NAMALWA (cell line): ENCODE measurements around the gene GLT8D2.
"Not testable (repeated sequence)": the region's sequence is repeated elsewhere in the genome, so short reads cannot be mapped to it uniquely, and the experiment has no call there.

ENCODE experiments used
- DNase-seq: peaks from one replicate; pipeline ENCODE4 v3.0.0-alpha.2; 2015; ENCODE audit warnings: low spot score

Gene GLT8D2

DNA sequence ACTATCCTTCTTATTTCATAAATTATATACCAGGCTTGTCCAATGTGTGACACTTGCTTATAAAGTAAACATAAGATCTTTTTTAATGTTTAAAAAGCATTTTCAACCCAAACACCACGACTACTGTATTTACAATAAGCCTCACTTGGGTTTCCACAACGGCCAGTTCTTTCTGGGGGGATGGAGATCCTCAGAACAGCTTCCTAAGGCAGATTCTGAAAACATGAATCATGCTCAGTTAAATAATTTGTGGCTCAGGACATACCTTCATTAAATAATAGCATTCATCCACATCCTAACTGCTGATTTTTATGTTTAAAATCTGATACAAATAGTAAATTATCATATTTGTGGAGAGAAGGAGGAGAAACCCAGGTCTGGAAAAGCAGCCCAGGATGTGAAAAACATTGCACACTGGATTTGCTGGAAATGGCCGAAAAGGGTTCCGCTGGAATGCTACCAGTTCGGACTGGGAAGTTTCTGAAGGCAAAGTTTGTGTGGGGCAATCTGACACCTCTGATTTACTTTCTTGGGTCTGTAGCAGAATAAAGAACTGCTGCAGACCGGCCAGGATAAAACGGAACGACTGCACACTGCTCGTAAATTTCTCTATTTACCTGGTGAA is 597 bp downstream of the GLT8D2 start:
- DNase-seq = no peak

- no peak for DNase-seq
Observed at GRCh38 chr12:104048811-104049210, 1.2 kb downstream of the GLT8D2 start.

- no peak for DNase-seq
Observed at GRCh38 chr12:104048162-104048561, 1.8 kb downstream of the GLT8D2 start.

GRCh38 chr12:104046306-104046705 is 3.7 kb downstream of the GLT8D2 start:
- DNase-seq = no peak

DNA sequence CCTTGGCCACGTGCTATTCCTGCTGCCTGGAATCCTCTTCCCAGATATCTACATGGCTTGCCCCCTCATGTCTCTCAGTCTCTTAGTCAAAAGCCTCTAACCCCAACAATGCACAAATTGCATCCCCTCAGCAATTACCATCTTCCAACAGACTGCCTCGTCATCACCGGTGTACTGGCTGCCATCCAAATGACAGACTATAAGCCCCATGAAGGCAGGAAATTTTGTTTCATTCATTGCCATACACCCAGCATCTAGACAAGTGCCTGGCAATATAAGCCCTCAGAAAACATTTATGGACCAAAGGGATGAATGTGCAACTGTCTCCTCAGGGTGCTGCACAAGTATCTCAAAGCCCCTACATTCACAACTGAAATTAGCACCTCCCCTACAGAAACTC is 5.8 kb downstream of the GLT8D2 start:
- DNase-seq = no peak

DNA sequence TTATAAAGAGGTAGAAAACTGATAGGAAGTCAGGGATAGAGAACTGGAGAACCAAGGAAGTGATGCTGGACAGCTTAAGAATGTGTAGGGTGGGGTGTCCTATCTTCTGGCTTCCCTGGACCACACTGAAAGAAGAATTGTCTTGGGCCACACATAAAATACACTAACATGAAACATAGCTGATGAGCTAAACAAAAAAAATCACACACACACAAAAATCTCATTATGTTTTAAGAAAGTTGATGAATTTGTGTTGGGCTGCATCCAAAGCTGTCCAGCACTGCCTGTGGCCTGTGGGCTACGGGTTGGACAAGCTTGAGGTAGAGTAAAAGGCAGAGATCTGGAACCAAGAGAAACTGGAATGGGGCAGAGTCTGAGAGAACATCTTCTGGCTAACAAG is 7.4 kb downstream of the GLT8D2 start:
- DNase-seq = no peak

DNA sequence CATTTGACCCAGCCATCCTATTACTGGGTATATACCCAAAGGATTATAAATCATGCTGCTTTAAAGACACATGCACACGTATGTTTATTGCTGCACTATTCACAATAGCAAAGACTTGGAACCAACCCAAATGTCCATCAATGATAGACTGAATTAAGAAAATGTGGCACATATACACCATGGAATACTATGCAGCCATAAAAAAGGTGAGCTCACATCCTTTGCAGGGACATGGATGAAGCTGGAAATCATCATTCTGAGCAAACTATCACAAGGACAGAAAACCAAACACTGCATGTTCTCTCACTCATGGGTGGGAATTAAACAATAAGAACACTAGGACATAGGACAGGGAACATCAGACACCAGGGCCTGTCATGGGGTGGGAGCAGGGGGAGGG is 10.2 kb downstream of the GLT8D2 start:
- not testable (repeated sequence) for DNase-seq

DNA sequence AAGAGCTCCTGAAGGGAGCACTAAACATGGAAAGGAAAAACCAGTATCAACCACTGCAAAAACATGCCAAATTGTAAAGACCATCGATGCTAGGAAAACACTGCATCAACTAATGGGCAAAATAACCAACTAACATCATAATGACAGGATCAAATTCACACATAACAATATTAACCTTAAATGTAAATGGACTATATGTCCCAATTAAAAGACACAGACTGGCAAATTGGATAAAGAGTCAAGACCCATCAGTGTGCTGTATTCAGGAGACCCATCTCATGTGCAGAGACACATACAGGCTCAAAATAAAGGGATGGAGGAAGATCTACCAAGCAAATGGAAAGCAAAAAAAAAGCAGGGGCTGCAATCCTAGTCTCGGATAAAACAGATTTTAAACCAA is 13.8 kb downstream of the GLT8D2 start:
- DNase-seq = not testable (repeated sequence)

DNA sequence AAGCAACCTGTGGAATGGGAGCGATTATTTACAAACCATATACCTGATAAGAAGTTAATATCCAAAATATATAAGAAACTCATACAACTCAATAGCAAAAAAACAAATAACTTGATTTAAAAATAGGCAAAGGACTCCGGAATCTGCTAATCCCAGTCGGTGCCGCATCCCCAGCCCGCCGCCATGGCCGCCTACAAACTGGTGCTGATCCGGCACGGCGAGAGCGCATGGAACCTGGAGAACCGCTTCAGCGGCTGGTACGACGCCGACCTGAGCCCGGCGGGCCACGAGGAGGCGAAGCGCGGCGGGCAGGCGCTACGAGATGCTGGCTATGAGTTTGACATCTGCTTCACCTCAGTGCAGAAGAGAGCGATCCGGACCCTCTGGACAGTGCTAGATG is 19.4 kb downstream of the GLT8D2 start:
- not testable (repeated sequence) for DNase-seq

DNA sequence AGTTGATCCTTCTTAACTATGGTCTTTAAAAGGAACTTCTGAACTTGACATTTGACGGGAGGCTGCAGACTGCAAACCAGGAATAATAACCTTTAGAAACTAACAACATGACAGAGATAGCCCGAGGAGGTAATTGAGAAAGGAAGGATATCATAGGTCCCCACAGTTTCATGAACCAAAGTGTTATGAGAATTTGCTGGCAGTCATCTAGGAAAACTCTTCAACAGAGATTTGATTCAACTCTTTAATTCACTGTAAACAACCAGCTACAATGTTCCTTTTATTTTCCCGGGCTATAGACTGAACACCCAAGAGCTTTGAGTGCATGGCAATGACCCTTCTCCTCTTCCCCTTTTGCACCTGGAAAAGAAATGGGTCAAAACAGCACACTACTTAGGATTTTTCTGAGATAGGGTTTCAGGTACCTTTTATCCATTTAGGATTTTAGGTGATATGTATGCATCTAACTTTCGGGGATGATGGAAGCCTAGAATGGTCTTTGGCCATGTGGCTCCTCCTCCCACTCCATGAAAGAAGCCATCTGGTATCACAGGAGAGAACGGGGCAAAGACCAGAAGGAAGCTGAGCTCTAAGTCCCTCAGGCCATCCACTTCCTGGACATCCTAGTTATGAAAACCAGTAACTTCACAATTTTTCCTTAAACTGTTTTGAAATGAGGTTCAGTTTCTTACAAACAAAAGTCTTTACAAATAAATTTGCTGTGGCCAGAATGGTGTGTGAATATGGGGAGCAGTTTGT is 23.0 kb downstream of the GLT8D2 start:
- no peak for DNase-seq

- no peak for DNase-seq
Observed at GRCh38 chr12:104025771-104026170, 24.2 kb downstream of the GLT8D2 start.

DNA sequence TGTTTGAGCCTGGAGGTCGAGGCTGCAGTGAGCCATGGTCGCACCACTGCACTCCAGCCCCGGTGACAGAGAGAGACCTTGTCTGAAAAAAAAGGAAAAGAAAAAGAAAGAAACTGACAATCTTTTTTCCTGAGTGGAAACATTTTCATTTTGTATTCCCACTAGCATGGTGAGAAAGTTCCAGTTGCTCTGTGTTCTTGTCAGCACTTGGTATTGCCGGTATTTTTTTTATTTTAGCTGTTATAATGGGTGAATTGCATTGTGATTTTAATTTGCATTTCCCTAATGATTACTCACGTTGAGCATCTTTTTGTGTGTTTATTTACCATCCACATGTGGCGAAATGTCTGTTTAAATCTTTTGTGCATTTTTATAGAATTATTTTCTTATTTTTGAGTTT is 25.6 kb downstream of the GLT8D2 start:
- no peak for DNase-seq

GRCh38 chr12:104023710-104024109 is 26.3 kb downstream of the GLT8D2 start:
- DNase-seq = no peak

DNA sequence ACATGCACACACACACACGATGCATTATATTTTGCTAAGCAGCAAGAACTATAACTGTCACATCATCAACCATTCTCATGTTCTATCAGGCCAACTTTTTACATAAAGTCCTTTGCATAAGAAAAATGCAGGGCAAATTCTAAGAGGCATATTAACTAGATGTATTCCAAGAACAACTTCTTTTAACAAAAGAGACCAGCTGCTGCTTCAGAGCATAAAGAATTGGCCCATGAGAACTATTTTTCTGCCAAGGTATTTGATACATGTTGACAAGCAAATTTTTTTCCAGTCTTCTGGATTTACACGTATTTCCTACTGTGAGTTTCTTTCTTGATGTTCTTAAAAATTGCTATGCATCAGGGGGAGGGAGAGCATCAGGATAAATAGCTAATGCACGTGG is 27.2 kb downstream of the GLT8D2 start:
- DNase-seq = no peak

DNA sequence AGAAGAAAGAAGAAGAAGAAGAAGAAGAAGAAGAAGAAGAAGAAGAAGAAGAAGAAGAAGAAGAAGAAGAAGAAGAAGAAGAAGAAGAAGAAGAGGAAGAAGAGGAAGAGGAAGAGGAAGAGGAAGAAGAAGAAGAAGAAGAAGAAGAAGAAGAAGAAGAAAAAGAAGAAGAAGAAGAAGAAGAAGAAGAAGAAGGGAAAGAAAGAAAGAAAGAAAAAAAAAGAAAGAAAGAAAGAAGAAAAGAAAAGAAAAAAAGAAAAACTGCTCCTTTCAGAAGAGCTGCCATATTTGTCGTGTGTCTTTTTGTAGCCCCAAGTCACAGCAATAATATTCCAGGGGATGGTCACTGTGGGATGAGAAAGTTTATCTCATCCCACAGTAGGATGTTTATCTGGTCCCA is 28.1 kb downstream of the GLT8D2 start:
- not testable (repeated sequence) for DNase-seq

DNA sequence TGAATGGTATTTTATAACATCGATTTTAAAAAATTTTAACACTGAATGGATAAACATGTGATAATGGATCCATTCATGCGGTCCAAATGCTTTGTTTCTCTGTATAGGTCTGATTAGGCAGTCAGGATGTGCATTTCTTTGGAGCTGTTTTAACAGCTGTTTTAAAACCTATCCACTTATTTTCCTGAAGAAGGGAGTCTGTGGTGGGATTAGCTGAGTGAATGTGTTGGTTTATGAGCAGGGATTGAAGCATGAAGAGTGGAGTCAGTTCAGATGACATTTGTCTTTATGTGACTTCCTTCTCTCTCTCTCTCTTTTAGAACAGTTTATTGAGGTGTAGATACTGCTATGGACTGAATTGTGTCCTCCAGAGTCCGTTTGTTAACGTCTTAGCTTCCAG is 37.7 kb downstream of the GLT8D2 start:
- DNase-seq = no peak

GRCh38 chr12:104011253-104011652 is 38.7 kb downstream of the GLT8D2 start:
- DNase-seq = no peak

DNA sequence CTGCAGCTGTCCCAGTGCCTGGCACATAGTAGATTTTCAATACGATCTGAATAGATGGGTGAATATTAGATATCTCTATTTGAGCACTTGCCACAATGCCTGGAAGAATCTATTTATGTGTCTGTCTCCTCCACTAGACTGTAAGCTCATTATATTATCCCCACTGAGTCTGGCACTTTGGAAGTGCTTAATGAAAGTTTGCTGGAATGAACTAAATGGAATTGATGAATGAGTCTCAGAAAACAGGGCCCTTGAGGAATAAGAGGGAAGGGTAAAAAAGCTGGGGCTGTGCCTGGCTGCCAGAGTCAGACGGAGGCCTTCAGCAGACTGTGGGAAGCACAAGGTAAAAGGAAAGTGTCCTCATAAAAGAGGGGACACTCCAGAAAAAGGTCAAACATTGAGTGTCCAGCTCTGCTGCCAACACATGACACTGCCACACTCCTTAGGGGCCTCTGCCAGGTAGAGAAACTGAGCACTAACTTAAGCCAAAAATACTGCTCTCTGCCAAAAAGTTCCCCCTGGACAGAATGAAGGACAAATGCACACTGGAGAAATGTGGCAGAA is 39.3 kb downstream of the GLT8D2 start:
- no peak for DNase-seq

DNA sequence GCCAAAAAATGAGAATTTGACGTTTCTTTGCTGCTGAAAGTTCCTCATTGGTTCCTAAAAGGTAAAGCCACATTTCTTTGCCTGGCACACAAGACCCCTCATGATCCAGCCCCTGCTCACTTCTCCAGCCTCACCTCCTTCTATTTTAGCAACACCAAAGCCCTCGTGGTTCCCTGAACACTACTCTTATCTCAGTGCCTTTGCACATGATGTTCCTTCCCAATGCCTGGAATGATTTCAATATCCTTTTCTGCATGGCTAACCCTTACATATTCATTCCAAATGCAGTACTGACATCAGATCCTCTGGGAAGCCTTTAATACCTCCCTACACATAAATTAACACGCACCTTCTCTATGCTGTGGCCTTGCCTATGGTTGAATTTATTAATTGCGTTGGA is 39.9 kb downstream of the GLT8D2 start:
- no peak for DNase-seq

DNA sequence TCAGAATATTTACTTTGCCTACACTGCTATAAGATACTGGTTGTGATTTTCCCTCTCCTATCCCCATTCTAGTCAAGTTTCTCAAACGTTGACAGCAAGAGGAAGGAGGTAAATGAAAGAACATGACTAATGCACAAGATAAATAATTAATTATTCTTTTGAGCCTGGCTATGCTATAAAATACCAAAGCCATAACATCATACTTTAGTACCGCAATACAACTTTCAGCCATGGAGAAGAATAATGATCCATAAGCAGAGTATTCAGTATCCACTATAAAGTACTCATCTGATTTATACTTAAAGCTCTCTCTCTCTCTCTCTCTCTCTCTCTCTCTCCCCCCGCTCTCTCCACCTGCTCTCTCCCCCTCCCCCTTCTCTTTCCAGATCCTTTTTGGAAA is 43.1 kb downstream of the GLT8D2 start:
- DNase-seq = no peak

DNA sequence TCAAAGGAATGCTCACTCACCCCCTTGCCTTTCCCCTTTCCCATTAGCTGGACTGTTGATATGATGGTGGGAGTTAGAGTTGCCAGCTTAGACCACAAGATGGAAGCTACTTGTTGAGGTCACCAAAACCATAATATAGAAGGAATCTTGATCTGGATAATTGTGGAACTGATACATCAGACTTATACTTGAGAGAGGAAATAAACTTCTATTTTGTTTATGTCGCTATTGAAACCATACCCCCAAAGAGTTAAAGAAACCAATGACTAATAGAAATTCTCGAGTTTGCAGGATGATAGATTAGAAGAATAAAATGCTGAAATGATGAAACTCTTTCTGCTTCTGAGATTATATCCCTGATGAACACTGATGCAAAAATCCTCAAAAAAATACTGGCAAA is 46.4 kb downstream of the GLT8D2 start:
- no peak for DNase-seq

- DNase-seq = no peak
Observed at GRCh38 chr12:104002686-104003085, 47.3 kb downstream of the GLT8D2 start.

DNA sequence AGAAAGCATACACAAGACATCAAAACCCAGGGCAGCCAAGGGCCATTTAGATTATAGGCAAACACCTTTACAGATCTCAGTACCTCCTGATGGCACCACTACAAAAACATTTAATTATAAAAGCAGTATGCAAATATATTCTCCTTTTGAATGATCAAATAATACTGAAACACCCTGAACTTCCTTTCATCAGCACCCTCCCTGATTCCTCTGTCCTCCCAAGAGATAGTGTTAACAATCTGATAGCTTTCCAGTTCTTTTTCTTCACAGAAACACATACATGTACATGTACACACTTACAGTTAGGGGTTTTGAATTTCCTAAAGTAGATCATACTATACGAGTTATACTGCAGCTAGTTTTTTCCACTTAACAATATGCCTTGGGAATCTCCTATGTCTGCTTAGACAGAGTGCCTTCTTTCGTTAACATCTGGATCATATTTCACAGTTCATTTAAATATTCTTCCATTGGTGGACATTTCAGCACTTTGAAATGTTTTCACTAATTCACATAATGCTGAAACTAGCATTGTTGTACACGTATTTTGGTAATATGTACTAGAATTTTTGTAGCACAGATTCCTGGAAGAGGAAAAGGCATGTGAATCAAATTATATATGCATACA is 49.1 kb downstream of the GLT8D2 start:
- DNase-seq = no peak
